SU-DHL-6 (cell line): Measurements from ENCODE around the gene SP140.

Experiments used
- CTCF ChIP-seq: fragments of 200-600 bp; sonication (generic); IDR thresholded peaks from one replicate; pipeline ENCODE4 v1.5.1; 2017; ENCODE audit warnings: antibody characterized with exemption, mild to moderate bottlenecking, low read length, moderate library complexity; ENCODE audit not compliant: insufficient read depth, poor library complexity, severe bottlenecking
- EZH2phosphoT487 ChIP-seq: fragments of 200-600 bp; sonication (generic), shearing (Covaris generic); conservative IDR thresholded peaks from 2 replicates; pipeline ENCODE4 v1.6.1; 2018; ENCODE audit warnings: mild to moderate bottlenecking, antibody characterized with exemption, low read length, moderate library complexity, mixed read lengths

- TF ChIP-seq CTCF (no peak), EZH2phosphoT487 (no peak)
These were observed 19.8 kb upstream of the SP140 start for GRCh38 chr2:230205721-230206120.
